Measurements from ENCODE around the gene MNT.

MNT gene

DNA sequence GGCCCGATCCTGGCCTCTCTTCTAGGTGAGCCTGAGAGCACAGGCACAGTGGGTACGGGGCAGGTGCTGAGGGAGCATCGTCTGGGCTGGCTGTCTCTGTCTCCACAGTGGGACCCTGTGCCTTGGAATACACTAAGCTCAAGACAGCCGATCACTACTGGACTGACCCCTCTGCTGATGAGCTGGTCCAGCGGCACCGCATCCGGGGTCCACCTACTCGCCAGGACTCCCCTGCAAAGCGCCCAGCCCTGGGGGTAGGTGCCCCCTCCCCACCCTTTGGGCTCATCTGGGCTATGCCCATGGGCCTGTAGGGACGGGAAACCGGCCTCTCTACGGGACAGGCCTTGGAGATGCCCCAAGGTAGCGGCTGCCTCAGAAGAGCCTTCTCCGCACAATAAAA lies 38.0 kb downstream of the MNT start:
- DNase-seq (ENCODE audit: low spot score) = no peak

DNA sequence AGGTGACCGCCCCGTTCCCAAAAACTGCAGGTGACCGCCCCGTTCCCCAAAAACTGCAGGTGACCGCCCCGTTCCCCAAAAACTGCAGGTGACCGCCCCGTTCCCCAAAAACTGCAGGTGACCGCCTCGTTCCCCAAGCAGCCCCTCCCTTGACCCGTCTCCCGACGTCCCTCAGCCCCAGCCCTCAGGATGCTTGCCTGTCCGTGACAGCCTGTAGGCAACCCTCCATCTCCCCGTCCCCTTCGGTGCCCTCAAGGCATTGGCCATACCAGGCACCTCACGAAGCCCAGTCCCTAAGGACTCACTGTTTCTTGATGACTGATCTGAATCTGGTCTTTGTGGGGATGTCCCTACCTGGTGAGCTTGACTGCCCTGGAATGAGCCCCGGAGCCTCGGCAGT lies 38.4 kb downstream of the MNT start:
- no peak for DNase-seq (ENCODE audit: low spot score)

GRCh38 chr17:2362016-2362415 lies 38.8 kb downstream of the MNT start:
- no peak for DNase-seq (ENCODE audit: low spot score)

DNA sequence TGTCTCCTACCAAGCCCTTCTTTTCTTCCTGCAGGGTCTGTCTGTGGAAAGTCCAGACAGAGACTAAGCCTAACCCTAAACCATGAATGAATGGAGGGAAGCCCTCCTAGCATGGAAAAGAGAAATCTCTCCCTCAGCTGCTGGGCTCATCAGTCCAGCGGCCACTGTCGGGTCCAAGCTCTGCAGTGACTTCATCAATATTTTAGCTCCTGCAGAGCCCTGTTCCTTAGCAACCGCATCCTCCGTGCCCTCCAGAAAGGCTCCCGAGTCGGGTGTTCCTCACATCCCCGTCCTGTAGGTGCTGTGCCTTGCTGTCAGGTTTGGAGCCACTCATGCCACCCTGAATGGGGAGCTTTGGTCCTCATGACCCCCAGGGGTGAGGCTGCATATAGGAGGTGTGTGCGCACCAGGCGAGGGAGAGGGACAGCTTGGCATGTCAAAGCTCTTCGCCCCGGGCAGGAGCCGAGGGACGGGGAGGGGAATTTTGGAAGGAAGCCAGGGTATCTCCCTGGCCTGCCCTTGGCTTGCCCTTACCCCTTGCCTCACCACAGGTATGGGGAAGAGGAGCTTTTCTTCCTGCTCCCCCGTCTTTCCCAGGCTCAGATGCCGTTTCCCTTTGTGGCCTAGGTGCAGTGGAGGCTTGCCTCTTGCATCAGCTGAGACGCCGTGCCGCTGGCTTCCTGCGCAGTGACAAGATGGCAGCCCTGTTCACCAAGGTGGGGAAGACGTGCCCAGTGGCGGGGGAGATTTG lies 39.7 kb downstream of the MNT start:
- no peak for DNase-seq (ENCODE audit: low spot score)

DNA sequence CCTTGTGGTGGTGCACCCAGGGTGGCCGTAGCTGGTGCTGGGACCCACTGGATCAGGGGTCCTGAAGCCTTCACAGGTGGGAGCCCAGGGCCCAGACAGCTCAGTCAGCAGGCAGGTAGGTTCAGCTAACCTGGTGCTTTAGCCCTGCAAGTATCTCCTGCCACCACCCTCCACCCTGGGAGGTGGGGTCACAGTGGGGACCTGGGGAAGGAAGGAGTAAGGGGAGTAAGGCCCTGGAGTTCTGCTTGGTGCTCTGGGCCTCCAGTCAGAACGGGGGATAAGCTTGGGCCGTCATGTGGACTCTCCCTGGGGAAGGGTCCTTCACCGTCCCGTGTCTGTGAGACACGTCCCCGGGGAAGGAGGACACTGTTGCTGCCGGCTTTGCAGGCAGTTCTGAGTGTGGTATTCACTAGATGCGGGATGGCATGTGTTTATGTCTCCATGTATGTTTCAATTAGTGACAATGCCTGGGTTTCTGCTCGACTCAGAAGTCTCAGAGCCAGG lies 42.9 kb downstream of the MNT start:
- no peak for DNase-seq (ENCODE audit: low spot score)

DNA sequence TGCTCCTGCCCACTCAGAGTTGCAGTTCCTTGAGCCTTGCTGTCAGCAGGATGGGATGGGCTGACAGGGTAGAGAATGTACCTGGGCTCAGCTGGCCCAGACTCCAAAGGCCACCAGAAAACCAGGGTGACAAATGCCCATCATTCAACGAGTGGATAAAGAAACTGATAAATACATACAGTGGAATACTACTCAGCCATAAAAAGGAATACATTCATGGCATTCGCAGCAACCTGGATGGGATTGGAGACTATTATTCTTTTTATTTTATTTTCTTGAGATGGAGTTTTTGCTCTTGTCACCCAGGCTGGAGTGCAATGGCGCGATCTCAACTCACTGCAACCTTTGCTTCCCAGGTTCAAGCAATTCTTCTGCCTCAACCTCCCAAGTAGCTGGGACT lies 43.6 kb downstream of the MNT start:
- no peak for DNase-seq (ENCODE audit: low spot score)

GRCh38 chr17:2354311-2354710 lies 46.5 kb downstream of the MNT start:
- DNase-seq (ENCODE audit: low spot score) = no peak

GRCh38 chr17:2351269-2351668 lies 49.6 kb downstream of the MNT start:
- no peak for DNase-seq (ENCODE audit: low spot score)

- DNase-seq (ENCODE audit: low spot score) = peak; percentile 77
These were observed 52.8 kb downstream of the MNT start for GRCh38 chr17:2347805-2348685.

- no peak for DNase-seq (ENCODE audit: low spot score)
These were observed 54.4 kb downstream of the MNT start for GRCh38 chr17:2346475-2346874.

- no peak for DNase-seq (ENCODE audit: low spot score)
These were observed 56.3 kb downstream of the MNT start for GRCh38 chr17:2344528-2344927.

DNA sequence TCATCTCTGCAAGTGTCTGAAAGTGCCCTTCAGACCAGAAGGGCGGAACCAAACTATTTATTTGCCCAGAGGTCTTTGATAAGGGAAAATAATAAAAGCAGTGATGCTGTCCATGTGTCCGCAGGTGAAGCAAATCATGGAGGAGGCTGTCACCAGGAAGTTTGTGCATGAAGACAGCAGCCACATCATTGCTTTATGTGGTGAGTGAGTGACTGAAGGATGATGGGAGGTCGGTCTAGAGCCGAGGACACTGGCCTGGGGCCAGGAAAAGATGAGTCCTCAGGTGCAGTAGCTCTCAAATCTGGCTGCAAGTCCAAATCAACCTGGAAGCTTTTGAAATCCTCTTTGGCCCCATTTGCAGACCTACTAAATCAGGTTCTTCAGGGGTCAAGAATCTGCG lies 57.4 kb downstream of the MNT start:
- no peak for DNase-seq (ENCODE audit: low spot score)

DNA sequence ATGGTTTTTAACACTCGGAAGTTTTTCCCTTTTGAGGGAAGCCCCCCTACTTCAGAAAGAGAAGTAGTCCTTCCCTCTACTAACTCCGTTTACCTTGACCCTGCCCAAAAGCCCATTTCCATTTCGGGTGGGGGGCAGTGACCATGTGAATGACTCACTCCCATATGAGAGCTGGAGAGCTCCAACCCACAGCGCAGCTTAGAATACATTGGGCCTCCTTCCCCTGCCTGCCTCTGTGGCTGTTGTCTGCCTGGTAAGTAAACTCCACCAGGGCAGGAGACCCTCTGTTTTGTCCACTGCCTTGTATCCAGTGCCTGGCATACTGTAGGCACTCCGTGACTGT lies 62.6 kb downstream of the MNT start:
- no peak for DNase-seq (ENCODE audit: low spot score)

GRCh38 chr17:2337544-2338314 lies 63.1 kb downstream of the MNT start:
- DNase-seq (ENCODE audit: low spot score) = peak; percentile 49

- DNase-seq (ENCODE audit: low spot score) = peak; percentile 75
These were observed 63.9 kb downstream of the MNT start, which contains the start of gene SGSM2 for GRCh38 chr17:2336852-2337543. SGSM2 (plus strand) TSS chr17:2337501; CDS start chr17:2337689, 188 bp downstream.

DNA sequence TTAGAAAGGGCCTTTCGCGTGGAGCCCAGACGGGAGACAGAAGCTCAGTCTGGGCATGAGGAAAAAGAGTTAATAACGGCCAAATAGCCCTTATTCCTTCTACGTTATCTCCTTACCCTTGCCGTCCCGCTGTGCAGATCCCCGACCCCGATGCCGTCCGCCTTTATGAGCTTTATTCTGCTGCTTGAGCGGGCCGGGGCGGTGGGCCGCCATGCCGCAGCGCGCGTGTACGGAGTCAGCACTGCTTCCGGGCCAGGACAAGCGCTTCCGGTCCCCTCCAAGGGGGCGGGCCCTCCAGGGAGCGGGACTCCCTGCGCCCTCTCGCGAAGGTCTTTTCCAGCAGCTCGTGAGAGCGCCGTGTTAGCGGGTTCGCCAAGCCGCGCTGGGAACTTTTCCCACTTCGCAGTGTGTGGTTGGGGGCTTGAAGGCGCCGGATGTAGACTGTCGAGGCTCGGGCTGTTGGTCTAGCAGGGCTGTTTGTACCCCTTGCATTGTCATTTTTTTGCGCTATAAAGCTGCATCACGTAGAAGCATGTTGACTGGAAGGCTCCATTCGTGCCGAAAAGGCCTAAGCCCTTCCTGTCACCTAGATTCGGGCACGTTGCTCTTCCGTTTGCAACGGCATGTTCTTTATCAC lies 64.5 kb downstream of the MNT start, which contains the start of gene TSR1:
TSR1 (minus strand) TSS at position 243 of the 637 bp plus-strand sequence; CDS start at position 213, 30 bp downstream.
- peak; percentile 95 for DNase-seq (ENCODE audit: low spot score)

DNA sequence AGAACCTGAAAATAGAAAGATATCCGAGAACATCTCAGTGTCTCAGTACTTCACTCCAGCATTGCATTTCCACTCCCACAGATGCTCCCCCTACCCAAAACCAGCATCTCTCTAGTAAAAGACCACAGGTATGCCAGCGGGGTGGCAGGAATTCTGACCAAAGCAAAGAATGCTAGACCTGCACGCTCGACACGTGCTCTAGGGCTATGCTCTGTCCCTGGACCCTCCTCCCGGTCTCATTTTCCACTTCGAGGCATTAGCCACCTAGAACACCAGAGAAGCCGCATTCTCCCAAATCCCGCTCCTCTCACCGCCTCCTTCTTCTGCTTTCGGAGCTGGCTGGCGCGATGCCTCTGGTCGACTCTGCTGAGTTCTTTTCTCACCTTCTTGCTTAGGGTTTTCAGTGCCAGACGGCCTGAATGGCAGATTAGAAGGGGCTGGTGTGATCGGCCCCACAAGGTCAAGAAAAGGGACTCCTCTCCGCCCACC lies 65.1 kb downstream of the MNT start:
- no peak for DNase-seq (ENCODE audit: low spot score)

All from Ammon's horn (tissue), 1 donor.